B cell (primary cell): ENCODE data around the gene CIC.

Source experiments
- CTCF ChIP-seq: fragments of 200-600 bp; IDR thresholded peaks from one replicate; pipeline ENCODE4 v1.8.0; 2022; ENCODE audit warnings: antibody characterized with exemption, mild to moderate bottlenecking
- EZH2 ChIP-seq: IDR thresholded peaks from 2 replicates; pipeline ENCODE4 v1.6.1; 2012; ENCODE audit warnings: borderline replicate concordance, low read depth, mild to moderate bottlenecking, moderate library complexity, low read length; ENCODE audit not compliant: insufficient read depth, poor library complexity, severe bottlenecking

- TF ChIP-seq CTCF (no peak), EZH2 (no peak)
These were observed 20.5 kb upstream of the CIC start for GRCh38 chr19:42248270-42249148.
